Brain pericyte (primary cell): ENCODE results near the gene BTBD10.
"Not testable (repeated sequence)": the region's sequence is repeated elsewhere in the genome, so short reads cannot be mapped to it uniquely, and the experiment has no call there.

Experiments
- DNase-seq: peaks from one replicate; pipeline ENCODE4 v3.0.0-alpha.2; 2012; ENCODE audit warnings: low read depth, low spot score

Gene BTBD10

DNA sequence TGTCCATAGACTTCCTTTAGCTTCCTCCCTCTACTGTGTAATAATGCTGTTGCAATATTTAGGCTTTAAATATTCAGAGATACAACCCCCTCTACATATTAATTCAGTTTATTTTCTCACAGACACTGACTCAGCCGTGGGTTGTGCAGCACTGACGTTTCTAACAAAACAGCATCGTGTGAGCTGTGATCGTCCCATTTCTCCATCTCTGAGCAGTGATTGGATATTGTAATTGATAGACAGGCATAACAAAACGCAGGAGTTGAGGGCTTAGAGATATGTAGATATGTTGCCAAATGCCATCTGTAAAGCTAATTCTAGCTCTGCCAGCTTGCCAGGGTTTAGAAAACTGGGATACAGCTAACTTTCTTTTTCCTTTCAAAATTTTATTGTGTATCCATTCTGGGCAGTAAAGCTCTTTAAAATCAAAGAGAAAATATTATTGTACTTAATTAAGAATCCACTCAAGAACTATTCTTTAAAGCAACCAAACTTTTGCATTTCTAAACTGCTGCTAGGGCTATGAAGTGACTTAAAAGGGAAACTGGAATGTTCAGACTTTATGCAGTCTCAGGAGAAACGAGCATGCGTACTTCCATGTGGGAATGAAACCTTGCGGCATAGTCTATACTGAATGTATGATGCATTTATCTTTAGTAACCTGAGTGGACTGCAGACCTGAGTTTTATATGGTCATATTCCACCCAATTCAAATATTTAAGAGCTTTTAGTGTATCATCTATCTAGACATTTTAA lies 22.7 kb downstream of the BTBD10 start:
- peak; percentile 84 for DNase-seq

DNA sequence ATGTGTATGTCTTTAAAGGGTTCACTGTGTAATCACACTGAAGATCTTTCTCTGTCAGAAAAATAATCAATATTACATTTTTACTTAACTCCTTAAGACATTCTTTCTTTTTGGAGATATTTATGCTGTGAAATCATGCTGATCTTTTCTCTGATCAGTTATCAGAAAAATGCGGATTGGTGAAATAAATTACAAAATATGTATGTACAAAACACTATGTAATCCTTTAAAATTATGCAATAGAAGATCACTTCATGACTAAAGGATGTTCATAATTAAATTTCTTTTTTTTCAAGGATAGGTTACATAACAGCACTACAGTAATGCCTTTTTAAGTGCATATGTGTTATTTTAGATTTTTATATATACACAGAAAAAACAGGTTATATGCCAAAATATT lies 24.7 kb downstream of the BTBD10 start:
- DNase-seq = no peak

DNA sequence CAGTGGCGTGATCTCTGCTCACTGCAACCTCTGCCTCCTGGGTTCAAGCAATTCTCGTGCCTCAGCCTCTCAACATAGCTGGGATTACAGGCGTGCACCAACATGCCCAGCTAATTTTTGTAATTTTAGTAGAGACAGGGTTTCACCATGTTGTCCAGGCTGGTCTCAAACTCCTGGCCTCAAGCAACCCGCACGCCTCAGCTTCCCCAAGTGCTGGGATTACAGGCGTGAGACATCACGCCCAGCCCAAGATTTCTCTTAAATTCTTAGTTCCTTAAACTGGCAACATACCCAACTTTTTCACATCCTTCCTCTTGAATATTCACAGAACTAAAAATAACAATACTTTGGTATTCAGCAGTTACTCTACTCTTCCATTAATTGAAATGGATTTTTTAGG lies 26.2 kb downstream of the BTBD10 start:
- DNase-seq = not testable (repeated sequence)

DNA sequence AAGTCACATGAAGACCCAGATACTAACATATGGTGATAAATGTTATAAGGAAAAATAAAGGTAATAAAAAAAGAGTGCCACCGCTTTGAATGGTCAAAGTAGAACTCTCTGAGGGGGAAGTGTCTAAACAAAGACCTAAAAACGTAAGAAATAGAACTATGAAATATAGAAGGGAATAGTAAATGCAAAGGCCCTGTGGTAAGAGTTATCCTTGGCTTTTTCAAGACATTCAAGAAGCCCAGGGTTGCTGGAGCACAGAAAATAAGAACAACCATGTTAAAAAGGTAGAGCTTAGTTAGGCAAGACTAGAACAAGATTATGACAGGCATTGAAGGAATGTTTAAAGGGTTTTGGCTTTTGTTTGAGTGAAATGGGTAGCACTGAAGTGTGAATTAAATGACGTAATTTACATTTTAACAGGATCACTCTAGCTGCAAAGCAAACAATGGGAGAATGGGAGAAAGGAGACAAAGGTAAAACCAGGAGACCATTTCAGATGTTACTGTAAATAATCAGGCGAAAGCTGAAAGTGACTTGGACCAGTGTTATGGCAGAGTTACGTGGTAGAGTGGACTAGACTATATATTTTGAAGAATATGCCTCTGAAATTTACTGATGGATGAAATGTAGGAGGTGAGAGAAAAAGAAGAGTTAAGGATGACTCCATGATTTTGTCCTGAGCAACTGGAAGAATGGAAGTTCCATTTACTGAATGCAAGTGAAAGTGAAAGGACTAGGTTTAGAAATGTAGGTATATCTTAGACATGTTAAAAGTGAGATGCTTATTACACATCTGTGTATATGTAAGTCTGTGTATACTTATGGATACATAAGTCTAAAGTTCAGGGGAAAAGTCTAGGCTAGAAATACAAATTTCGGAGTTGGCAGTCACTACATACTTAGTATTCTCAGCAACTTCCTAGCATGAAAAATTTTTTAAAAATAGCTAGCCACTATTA lies 28.5 kb downstream of the BTBD10 start:
- no peak for DNase-seq

DNA sequence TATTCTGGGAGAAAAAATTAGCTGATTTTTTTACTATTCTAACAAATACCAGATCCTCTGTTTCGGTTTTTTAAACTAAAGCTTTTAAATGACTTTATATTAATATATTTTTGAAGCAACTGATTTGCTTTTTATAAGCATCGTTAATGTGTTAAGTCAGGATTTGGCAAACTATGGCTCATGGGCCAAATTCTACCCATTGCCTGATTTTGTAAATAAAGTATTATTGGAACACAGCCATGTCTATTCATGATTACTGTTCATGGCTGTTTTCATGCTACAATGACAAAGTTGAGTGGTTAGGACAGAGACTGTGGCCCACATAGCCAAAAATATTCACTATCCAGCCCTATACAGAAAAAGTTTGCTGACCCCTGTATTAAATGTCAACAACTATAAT lies 29.6 kb downstream of the BTBD10 start:
- DNase-seq = no peak

DNA sequence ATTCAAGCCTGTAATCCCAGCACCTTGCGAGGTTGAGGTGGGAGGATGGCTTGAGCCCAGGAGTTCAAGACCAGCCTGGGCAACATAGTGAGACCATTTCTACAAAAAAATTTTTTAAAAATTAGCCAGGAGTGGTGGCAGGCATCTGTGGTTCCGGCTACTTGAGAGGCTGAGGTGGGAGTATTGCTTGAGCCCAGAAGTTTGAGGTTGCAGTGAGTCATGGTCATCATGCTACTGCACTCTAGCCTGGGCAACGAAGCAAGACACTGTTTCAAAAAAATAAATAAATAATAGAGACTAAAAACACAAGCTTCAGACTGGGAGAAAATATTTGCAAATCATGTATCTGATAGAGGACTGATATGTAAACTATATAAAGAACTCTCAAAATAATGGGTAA lies 33.2 kb downstream of the BTBD10 start:
- no peak for DNase-seq

DNA sequence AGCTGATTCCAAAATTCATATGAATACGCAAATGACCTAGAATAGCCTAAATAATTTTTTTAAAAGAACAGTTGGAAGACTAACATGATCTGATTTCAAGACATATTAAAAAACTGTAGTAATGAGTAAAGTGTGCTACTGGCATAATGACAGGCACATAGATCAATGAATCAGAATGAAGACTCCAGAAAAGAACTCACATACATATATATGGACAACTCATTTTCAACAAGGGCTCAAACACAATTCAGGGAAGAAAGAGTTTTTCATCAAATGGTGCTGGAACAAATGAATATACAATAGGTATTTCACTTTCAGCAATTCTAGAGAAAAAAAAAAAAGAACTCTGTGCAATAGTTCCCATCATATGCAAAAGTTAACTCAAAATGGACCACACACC lies 33.7 kb downstream of the BTBD10 start:
- DNase-seq = no peak

DNA sequence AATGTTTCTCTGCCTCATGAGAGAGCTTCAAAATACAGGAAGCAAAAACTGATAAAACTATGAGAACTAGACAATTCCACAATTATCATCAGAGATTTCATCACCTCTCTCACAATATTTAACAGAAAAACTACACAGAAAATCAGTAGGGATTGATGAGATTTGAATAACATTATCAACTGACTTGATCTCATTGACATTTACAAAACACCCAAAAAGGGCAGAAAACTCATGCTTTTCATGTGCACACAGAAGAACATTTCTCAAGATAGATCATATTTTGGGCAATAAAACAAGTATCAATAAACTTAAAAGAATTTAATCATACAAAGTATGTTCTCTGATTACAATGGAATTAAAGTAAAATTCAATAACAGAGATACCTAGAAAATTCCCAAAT lies 35.6 kb downstream of the BTBD10 start:
- no peak for DNase-seq

DNA sequence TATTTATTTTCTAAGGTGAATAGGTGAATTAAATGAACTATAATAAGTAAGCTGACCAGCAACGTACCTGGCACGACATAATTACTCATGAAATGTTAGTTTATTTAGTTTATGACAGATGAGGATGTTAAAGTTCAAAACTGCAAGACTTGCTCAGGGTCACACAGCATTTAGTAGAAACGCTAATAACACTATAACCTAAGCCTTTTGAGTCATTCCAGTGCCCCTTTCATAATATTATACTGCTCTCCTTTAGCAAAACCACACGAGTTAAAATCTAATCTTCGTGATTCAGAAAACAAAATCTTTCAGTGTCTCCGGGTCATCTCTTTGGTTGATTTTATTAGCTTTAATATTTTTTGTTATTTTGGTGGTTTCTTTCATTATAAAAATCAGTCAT lies 39.6 kb downstream of the BTBD10 start:
- no peak for DNase-seq

DNA sequence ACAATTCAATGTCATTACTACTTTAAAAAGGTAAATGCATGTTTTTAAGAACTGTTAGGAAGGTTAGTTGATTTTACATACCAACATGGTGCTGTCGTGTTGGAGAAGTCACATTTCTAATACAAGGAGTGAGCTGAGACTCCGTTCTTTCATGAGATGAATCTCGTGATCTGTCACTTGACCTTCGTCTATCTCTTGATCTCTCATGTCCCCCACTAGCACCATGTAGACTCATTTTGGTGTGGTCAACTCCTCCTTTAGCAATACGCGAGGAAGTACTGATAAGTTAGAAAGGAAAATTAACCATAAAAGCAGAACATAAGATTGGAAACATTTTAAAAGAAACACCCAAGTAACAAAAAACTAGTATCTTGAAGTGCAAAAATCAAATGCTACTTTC lies 41.5 kb downstream of the BTBD10 start:
- DNase-seq = no peak

DNA sequence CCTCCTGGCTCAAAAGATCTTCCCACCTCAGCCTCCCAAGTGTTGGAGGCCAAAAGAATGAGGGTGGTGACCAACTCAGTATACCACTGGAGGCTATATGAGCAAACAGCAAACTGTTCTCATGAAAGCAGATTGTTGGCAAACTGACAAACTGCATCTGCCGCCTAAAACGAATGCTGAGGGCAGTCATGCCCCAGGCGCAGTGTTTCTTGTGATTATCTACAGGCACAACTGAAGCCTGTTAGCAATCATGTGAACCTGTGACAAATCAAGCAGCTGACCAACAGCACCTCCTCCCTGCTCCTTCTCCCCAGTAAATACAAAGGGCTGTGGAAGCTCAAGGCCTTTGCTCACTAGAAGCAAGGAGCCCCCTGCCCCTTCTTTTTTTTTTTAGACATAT lies 47.8 kb downstream of the BTBD10 start:
- DNase-seq = no peak

DNA sequence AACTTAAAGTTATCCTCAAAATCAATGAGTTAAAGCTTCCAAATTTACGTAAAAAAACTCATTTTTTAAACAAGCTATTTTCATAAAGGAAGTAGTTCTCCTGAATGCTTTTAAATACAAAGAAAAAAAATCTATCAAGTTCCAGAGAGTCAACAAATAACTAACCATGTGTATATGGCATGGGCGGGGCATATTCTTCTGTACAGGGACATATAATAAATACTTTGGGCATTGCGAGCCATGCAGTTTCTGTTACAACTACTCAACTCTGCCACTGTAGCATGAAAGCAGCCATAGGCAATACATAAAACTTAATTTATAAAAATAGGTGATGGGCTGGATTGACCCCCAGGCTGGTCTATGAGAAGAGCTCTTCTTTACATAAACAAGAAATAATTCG lies 57.8 kb downstream of the BTBD10 start:
- no peak for DNase-seq

DNA sequence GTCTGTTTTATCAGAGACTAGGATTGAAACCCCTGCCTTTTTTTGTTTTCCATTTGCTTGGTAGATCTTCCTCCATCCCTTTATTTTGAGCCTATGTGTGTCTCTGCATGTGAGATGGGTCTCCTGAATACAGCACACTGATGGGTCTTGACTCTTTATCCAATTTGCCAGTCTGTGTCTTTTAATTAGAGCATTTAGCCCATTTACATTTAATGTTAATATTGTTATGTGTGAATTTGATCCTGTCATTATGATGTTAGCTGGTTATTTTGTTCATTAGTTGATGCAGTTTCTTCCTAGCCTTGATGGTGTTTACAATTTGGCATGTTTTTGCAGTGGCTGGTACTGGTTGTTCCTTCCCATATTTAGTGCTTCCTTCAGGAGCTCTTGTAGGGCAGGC lies 64.7 kb downstream of the BTBD10 start:
- not testable (repeated sequence) for DNase-seq

DNA sequence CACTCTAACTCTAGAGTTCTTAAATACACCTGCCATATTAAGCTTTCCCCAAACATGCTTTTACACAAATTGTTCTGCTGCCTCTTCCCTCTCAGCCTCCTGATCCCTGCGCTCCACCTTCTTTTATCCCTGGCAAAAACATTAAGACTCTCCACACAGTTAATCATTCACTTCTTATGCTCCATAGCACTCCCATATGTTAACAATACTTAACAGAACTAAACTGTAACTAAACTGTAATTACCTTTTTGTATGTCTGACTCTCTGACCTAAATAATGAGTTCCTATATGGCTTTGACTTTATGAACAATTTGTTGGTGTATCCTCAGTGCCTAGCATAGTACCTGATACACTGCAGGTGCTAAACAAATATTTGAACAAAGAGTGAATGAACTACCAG lies 71.8 kb downstream of the BTBD10 start:
- no peak for DNase-seq

DNA sequence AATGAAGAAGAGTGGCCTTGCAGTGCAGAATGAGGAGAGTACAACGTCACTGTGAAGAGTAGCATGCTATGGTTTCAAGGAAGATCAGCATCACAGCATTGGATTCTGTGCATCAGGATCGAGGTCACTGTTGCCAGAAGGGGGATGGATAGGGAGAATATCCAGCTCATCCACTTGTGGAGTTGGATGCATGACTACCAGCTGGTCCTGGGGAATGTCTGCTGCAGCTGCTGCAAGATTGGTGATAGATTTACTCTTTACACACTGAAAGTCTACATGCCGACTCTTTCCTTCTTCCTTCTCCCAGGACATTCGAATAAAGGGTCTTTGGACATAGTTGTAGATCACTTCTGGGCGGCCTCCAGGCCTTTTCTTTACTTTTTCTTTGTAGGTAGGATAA lies 74.3 kb downstream of the BTBD10 start:
- DNase-seq = no peak

DNA sequence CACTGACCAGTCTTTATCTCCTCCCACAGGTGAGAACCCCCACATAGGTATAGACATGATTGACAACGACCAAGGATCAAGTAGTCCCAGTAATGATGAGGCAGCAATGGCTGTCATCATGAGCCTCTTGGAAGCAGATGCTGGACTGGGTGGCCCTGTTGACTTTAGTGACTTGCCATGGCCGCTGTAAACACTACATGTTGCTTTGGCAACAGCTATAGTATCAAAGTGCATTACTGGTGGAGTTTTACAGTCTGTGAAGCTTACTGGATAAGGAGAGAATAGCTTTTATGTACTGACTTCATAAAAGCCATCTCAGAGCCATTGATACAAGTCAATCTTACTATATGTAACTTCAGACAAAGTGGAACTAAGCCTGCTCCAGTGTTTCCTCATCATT lies 76.5 kb downstream of the BTBD10 start:
- DNase-seq = no peak

DNA sequence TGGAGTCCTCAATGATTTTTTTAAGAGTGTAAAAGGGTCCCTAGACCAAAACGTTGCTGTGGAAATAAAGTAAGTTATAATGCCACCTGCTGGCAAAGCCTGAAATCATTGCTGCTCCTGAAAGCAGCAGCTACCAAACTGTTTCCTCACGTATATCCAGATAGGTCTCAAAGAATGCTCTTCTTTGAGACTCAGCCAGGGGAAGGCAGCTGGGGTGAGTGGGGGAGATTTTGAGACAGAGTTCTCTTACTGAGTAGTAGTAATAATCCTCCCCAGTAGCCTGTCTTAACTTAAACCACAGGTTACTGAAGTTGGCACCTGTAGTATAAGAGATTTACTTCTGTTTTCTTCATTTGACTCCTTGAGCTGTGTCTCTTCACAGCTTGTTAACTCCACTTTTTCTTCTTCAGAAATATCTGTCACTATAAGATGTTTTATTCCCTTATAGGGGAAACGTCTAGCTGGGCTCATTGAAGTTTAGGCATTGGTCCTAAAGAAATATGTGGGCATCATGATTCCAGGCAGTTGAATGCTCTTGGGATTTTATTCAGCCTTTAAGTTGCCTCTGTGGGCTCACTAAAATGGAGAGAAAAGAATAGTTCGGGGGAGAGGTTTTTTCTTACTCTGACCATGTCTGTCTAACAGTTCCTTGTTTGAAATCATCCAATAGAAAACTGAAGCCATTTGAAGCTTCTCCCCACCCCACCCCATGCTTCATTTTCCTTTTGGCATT lies 77.9 kb downstream of the BTBD10 start:
- no peak for DNase-seq

DNA sequence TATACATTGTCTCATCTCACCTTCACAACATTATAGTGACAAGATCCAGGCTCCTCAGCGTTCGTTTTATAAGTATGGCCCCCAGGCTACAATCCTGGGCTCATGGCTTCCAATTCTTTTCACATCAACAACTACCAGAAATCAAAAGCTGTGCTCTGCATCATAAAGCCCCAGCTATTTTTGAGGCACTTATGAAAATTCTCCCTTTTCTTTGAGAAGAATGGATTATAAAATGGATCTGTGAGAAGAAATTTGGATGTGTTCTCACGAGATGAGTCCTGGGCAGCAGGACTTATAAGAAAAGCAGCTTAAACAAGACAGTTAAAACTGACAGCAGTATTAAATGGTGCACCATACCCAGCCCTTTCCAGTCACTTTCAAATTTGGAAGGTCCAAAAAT lies 80.3 kb downstream of the BTBD10 start:
- DNase-seq = no peak

DNA sequence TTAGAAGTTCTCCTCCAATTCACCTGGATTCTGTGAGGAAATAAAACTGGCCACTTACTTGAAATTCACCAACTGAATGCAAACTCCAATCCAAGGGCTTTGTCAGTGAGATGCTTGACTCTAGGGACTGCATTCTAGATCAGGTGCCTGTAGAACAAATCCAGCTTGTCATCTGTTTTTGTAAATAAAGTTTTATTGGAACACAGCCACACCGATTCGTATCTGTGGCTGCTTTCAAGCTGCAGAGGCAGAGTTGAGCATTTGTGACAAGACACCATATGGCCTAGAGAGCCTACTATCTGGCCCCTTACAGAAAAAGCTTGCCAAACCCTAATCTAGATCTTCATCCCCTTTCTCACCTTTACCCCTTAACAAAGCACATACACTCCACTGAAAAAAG lies 82.3 kb downstream of the BTBD10 start:
- no peak for DNase-seq

DNA sequence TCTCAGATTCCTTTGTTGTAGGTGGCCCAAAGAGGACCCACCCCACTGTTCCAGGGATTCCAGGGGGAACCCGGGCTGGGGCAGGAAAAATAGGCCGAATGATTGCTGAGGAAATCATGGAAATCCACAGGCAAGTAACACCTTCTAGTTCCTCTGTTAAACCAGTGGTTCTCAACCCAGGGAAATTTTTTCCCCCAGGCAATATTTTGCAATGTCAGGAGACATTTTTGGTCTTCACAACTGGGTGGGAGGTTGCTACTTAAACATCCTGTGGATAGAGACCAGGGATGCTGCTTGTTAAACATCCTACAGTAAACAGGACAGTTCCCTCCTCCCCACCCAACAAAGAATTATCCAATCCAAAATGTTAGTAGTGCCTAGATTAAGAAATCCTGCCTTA lies 84.7 kb downstream of the BTBD10 start:
- DNase-seq = no peak

DNA sequence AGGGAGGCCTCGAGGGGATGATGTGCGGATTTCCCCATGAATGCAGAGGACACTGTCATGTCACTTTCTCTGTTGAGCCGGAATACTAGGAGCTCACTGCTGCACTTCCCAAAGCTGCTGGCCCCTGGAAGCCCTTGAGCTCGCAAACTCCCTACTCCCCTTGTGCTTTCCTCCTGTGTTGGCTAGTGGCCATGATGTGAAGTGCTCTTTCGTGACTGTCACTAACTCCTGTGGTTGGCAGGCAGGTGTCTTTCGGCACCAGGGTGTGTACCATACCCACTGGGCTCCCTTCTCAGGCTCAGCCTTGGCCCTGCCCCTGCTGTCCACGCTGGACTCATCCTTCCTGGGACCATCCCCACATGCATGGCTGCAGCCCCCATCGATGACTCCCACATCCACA lies 86.2 kb downstream of the BTBD10 start:
- no peak for DNase-seq

DNA sequence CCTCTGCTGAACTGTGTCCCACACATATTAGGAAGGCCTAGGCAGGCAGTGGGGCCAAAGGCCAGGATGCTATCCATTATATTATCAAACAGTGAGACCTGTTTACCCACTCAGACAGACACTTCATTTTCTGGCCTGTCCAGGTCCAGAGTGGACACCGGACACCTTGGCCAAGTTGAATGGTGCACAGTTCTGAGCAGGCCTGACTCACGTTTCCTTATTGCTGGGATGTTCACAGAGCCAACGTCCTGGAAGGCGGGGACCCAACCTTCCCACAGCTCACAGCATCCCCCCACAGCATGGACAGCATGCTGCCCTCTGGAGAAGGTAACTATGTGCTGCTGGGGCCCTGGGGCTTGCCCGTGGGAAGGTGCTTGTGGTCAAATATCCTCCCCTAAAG lies 86.6 kb downstream of the BTBD10 start:
- DNase-seq = no peak
